CD4-positive, alpha-beta T cell treated with Interleukin-4 for 4 hours (primary cell): ENCODE results near the gene SPNS2.

Source experiments
- DNase-seq: peaks from one replicate; pipeline ENCODE4 v3.0.0-alpha.2; 2020

Gene SPNS2

DNA sequence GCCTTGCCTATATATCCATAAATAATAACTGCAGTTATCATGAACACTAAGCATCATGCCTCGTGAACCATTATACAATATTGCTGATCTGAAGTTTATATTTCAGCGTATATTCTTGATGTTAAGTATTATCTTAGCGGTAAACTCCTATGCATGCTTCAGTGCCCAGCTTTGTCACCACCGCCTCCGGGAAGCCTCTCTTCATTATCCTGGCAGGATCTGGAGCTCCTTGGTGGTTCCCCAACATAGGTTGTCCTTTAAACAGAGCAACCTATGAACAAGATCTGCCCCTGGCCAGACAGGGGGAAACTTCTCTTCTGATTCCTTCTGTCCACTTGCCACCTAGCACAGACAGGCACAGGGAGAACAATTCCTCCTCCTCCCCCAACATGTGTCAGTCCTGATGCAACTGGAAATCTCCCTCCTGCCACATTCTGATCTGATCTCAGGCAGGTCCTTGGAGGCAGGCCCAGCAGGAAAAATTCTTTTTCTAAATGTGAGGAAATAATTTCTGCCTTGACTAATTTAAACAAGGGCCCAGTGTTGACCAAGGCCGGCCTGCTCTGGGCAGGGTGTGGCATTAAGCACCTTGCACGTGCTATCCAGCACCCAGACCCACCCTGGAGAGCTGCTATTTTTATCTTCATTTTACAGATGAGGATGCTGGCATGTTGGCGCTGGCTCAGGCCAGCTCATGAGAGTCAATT lies 22.4 kb downstream of the SPNS2 start:
- DNase-seq = no peak

DNA sequence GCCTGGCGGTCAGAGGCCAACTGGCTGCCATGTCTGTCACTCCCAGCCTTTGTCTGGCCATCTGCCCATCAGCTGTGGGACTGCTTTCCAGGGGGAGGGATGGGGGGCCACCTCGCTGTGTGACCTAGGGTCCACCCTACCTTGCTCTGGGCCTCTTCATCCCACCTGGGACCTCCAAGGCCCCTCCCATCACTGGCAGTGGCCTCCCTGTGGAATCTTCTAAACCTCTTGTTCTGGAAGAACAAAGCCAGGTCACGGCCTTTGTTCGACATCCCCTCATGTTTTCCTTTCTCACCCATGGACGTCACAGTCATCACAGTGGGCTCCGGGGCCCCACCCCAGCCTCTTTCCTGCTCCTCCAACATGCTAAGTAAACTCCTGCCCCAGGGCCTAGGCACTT lies 24.0 kb downstream of the SPNS2 start:
- DNase-seq = no peak

DNA sequence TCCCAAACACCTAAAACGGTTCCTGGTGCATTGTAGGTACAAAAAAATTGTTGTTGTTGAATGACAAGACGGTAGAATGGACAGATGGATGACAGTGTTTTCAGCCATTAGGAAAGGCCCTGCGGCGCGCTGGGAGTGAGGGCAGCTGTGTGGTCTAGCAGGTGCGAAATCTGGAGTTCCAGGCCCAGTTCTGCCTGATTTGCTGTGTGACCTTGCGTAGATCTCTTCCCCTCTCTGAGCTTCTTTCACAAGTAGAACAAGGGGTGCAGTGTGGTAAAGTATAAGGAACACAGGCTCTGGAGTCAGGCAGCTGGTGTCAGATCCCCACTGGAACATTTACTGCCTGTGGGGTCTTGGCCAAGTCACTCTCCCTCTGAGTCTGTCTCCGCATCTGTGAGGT lies 25.3 kb downstream of the SPNS2 start:
- no peak for DNase-seq

DNA sequence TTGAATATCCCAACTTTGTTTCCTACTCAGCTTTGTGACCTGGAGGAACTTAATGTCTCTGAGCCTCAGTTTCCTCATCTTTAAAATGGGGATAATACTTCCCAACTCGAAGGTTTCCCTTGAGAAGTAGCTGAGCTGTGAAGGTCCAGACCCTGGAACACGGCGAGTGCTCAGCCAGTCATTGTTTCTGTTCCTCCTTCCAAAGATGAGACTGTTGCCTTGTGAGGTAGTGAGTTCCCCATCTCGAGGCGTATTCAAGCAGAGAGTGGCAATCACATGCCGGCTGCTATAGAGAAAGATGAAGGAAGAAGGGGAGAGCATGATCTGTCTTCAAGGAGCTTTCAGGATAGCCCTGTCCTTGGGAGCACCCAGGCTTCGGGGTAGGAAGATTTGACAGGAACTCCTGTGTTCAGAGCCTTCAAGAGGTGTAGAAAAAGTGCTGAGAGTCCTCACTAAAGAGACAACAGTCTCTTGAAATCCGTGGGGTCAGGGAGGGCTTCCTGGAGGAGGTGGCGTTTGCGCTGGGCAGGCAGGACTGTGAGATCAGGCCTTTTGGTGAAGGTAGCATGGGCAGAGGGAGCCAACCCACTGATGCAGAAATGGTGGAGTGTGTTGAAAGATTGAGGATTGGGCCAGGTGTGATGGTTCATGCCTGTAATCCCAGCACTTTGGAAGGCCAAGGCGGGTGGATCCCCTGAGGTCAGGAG lies 27.2 kb downstream of the SPNS2 start:
- no peak for DNase-seq

DNA sequence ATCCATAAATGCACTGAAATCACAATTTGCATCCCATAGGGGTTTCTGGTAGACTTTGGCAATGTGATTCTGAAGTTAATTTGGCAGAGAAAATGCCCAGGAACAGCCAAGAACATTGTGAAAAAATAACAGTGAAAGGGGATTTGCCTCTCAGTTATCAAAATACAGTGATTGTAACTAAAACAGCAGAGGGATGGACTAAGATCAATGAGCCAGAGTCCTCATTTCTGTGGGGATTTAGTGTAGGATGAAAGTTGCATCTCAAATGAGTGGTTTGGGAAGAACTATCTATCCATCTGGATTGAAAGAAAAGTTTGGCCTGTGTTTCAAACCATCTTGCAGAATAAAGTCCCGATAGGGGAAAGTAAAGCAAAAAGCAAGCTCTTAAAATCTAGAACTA lies 28.5 kb downstream of the SPNS2 start:
- DNase-seq = no peak

DNA sequence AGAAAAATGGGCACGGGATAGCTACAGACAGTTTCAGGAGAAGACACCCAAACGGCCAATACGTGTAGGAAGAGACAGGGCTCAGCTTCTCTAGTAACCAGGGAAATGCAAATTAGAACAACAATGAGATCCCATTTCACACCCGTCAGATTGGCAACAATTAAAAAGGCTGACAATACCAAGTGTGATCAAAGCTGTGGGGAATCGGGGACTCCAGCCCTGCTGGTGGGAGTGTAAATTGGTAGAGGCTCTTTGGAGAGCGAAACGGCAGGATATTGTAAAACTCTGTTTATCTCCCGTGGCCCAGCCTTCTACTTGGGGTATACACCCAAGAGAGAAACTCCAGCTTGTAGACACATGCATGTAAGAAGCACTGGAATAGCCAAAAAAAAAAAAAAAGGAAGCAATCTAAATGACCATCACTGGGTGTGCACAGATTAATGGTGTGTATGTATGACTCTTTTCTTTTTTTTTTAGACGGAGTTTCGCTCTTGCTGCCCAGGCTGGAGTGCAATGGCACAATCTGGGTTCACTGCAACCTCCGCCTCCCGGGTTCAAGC lies 29.0 kb downstream of the SPNS2 start:
- no peak for DNase-seq

DNA sequence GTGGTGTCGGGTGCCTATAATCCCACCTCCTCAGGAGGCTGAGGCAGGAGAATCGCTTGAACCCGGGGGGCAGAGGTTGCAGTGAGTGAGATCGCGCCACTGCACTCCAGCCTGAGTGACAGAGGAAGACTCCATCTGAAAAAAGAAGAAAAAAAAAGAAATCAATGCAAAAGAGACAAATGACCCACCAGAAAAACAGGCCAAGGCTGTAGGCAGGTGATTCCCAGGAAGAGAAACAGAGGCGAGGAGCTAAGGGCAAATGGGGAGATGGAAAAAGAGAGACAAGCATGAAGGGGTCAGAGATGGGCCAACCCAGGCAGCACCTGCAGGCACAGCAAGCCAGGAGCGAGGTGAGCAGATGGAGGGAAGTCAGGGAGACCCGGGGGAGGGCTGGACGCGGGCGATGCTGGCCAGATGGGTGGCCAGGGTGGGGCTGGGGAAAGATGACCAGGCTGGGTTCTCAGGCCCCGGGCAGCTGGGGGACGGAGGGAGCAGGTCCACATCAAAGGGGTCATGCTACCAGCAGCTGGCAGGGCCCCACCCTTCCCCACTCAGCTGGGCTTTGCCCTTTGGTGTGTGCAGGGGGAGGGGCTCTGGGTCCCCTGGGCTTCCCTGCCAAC lies 31.0 kb downstream of the SPNS2 start:
- no peak for DNase-seq

DNA sequence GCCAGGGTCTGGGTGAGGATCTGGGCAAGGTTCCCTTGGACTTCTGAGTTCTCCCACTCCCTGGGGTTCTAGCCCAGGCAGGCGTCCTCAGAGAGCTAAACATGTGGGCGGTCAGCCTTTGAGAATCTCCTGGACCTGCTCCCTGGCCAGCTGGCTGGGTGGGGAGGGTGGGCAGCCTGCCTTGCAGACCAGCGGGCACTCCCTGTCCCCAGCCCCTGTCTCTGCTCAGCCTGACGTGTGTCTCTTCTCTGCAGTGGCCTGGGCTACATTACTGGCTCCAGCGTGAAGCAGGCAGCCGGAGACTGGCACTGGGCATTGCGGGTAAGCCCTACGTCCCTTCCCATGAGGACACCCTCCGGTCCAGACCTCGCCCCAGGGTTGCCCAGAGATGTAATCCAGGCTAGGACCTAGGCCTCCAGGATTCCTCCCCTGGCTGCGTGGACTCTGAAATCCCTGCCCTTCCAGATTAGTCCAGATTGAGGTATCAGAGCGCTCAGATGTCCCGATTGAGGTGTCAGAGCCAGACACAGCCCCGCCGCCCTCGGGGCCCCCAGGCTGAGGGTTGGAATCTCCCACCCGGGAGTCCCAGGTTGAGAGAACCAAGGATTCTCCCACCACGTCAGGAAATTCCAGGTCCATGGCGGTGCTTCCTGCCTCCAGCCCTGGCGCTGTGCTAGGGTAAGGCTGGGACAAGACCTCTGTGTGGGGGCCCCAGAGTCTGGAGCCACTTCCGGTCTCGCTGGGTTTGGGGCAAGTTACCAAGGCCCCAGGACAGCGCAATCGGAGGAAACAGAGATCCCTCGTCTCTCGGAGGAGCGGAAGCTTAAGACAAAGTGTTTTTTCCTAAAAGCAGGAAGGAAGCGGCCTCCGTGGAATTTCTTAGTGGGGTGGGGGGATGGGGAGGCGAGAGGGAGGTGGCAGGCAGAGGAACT lies 32.4 kb downstream of the SPNS2 start:
- no peak for DNase-seq

DNA sequence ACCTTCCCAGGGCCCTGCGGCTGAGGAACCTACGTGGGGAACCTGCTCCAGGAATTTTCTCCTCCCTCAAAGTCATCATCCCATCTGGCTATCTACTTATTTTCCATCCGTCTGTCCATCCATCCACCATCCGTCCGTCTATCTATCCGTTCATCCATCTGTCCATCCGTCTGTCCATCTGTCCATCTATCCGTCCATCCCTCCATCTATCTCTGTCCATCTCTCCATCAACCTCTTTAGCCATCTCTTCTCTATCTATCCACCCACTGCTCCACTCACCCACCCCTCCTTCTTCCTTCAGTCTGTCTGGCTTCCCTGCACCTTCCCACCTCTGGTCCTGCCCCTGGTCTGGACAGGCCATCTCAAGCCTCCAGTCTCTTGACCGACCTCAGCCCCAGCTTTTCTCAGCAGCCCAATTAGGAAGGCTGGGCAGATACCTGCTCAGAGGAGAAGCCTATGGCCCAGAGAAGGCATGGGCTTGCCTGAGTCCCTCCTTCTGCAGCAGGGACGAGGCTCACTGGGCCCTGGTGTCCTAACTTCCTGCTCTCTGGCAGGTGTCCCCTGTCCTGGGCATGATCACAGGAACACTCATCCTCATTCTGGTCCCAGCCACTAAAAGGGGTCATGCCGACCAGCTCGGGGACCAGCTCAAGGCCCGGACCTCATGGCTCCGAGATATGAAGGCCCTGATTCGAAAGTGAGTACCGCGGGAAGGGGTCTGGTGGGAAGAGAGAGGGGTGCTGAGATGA lies 33.5 kb downstream of the SPNS2 start:
- DNase-seq = no peak

DNA sequence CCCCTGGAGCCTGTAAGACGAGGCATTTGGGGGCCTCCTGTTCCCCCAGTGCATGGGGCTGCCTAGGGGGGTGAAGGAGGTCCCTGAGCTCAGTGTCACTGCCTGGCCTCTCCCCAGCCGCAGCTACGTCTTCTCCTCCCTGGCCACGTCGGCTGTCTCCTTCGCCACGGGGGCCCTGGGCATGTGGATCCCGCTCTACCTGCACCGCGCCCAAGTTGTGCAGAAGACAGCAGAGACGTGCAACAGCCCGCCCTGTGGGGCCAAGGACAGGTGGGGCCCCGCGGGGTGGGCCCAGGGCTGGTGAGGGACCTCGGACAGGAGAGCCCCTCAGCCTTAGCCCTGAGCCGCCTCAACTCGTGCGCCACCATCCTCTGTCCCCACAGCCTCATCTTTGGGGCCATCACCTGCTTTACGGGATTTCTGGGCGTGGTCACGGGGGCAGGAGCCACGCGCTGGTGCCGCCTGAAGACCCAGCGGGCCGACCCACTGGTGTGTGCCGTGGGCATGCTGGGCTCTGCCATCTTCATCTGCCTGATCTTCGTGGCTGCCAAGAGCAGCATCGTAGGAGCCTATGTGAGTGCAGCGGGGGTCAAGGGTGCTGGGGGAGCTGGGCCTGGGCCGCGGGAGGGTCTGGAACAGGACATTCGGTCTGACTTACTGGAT lies 34.3 kb downstream of the SPNS2 start:
- DNase-seq = no peak

DNA sequence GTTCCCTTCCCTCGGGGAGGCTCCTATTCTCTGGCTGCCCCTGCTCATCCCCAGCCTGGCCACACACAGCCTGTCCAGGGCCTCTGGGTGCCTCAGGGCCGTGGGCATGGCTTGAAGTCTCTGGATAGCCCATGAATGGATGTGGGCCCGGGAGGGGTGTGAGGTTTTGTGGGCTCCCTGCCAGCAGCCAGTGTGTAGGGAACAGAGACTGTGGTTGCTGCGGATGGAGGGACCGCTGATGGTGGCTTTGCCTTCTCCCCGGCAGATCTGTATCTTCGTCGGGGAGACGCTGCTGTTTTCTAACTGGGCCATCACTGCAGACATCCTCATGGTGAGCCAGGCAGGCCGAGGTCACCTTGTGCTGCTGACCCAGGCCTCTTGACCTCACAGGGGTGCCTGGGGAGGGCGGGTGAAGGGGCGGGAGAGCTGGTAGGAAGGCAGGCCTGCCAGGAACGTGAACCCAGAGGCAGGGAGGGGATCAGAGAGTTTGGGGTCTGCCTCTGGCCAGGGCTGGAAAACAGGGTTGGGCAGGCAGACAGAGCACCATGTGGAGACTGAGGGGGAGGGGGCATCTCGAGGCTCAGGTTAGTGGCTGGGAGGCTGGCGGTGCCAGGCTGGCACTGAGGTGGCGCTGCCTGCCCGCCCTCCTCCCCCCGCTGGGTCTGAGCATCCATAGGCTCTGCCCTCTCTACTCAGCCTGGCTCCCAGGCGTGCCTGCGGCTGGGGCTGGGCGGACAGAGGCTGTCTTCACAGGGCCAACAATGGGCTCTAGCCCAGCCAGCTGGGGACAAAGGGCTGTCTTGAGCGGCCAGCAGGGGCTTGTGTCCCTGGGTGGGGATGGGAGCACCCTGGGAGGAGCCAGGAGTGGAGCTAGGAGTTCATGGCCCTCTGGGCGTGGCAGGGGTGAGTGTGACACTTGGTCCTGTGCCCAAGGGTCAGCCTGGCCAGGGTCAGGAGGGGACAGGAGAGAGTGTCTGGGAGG lies 35.1 kb downstream of the SPNS2 start:
- DNase-seq = no peak

DNA sequence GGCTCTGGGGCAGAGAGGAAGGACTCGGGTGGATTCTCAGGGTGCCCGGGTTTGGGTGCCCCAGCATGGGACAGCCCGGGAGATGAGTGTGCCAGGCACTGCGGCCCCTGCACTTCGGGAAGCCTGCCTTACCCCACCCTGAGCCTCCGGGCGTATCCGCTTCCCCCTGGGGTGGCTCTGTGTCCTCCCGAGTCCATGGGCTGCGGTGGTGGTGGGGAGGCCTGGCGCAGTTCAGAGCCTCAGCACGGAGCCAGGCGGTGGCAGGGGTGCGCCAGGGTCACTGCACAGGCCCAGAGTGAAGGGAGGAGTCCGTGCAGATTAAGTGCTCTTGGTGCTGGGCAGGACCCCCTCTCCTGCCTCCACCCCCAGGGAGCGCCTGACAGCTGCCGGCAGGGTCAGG lies 35.8 kb downstream of the SPNS2 start:
- DNase-seq = no peak

DNA sequence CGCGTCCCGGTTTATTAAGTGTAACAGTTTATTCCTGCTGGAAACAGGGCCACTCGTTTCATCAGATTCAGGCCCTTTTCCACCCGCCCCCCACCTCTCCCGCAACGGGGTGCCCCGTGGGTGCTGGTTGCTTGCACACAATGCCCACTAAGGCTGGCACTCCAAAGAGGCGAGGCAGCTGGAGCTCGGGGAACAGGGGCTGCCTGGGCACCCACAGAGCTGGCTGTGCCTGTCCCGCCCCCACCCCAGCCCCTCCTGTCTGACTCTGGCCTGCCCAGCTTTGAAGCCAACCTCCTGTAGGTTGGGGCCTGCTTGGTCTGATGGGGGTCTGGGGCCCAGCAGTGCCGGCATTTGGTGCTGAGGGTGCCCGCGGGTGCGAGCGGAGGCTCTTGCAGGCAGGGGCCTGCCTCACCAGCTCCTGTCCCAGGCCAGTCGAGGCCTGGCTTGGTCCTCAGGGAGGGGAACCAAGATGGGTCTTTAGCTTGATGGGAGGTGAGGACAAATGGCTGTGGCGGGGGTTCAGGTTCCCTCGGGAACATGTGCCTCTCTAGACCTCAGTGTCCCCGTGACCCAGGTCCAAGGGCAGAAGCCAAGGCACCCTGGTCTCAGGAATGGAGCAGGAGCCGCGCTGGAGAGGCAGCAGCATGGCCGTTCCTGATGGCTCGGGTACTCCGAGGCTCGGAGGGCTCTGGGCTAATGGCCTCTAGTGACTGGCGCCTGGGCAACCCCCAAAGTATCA lies 36.4 kb downstream of the SPNS2 start:
- no peak for DNase-seq

DNA sequence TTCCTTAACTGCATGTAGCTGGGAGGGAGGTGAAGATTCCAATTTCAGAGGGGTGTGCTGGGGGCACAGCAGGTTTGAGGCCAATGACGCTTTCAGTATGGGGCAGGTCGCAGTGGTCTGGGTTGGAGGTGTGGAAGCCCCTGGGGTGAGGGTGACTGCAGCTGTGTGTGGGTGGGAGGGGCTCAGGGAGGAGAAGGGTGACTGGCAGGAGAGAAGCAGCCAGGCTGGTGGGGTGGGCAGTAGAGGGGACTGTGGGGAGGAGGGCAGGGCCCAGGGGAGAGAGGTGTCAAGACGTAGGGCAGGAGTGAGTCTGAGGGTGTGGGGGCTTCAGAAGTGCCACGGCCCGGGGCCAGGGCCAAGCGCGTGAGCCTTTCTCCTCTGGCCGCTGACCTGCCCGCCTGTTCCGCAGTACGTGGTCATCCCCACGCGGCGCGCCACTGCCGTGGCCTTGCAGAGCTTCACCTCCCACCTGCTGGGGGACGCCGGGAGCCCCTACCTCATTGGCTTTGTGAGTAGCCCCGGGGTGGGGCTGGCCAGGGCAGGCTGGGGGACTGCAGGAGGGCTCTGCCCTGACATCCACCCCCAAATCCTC lies 37.1 kb downstream of the SPNS2 start:
- no peak for DNase-seq

DNA sequence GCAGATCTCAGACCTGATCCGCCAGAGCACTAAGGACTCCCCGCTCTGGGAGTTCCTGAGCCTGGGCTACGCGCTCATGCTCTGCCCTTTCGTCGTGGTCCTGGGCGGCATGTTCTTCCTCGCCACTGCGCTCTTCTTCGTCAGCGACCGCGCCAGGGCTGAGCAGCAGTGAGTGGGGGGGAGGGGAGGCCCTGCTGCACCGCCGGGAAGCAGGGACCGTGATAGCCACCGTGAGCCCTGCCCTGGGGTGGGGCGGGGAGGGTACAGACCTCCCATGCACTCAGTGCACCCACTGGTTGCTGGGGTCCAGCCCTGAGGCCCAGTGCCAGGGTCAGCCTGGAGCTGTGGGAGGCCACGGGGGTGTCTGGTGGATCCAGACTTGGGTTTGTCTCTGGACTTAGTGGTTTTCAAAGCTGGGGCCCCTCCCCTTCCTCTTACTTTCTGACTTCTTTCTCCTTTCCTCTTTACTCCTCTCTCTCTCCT lies 37.6 kb downstream of the SPNS2 start:
- no peak for DNase-seq

DNA sequence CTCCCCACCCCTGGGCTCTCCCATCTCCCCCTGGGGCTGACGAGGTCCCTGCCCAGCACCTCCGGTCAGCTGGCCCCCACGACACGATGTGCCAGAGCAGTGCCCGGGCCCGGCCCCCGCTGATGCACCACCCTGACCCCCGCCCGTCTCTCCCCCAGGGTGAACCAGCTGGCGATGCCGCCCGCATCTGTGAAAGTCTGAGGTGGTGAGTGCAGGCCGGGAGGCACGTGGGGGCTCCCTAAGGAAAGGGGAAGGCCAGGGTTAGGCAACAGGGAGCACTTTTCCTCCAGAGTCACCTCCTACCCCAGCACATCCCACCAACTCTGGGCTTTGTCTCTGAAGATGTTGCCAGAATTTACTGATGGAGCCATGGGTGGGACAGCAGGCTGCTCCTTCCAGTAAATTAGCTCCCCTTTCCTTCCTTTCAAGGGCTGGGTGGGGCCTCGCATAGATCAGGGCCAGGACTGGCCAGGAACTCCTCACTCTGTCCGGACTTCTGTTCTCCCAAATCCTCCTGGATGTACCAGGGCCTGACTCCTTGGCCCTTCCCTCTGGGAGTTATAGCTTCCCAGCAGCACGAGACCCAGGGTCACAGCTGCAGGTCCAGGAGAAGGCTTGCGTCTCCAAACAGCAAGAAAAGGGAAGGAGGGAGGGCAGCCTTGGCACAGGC lies 38.2 kb downstream of the SPNS2 start:
- DNase-seq = no peak

DNA sequence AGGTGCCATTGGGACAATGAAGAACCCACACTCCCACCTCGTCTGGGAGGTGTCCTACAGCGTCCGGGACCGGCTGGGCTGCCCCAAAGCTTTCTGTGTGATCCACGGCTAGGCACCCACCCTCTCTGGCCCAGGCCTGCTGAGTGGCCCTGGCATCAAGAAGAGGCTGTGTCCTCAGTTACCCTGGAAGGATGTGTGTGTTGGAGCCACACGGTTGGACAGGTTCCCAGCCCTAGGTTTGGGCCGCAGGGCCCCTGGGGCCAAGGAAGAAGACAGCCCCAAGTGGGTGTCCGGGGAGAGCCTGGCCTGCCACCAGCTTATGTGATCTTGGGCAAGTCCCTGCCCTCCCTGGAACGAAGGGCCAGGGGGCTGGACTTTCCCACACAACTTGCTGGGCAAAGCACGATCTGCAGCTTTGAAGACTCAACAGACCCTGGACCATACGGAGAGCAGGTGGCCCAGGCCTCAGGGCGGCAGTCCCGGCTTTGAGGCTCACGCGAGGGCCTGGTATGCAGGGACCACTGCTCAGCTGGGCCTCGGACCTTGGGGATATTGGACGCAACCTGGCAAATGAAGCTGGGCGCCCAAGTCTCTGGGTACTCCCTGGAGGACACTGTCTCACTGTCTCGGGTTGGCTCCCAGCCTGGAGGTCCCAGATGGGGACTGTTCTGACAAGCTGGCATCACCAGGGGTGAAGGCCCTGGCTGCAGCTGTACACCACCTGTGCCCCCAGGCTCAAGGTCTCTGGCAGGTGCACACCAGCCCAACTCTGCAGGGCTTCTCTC lies 39.0 kb downstream of the SPNS2 start:
- no peak for DNase-seq
